GM23248 (cell line): ENCODE measurements around the gene P2RX3.

Experiments
- EZH2 ChIP-seq: fragments of 200-600 bp; sonication (generic); IDR thresholded peaks from 2 replicates; pipeline ENCODE4 v1.6.1; 2018; ENCODE audit warnings: antibody characterized with exemption, mild to moderate bottlenecking; ENCODE audit not compliant: insufficient read depth, poor library complexity, severe bottlenecking
- EZH2phosphoT487 ChIP-seq: fragments of 200-600 bp; sonication (generic); IDR thresholded peaks from 2 replicates; pipeline ENCODE4 v1.6.1; 2018; ENCODE audit warnings: antibody characterized with exemption, moderate library complexity, mild to moderate bottlenecking, low read depth; ENCODE audit not compliant: insufficient read depth

- TF ChIP-seq EZH2 (no peak), EZH2phosphoT487 (no peak)
These were observed 6.7 kb downstream of the P2RX3 start for GRCh38 chr11:57344826-57345225.
